ENCODE measurements around the gene RERE.

RERE gene

GRCh38 chr1:8424539-8425116, 392.8 kb downstream of the RERE start:
- peak; percentile 72 for DNase-seq (ENCODE audit: low read depth)
- H3K4me3 ChIP-seq (ENCODE audit: low read depth, low read length), result peak overlapping the region; percentile 65
- no peak for TF ChIP-seq CTCF (IDR thresholded peaks at IDR 0.05; ENCODE audit: insufficient read depth, low read depth, low read length, missing control alignments)

DNA sequence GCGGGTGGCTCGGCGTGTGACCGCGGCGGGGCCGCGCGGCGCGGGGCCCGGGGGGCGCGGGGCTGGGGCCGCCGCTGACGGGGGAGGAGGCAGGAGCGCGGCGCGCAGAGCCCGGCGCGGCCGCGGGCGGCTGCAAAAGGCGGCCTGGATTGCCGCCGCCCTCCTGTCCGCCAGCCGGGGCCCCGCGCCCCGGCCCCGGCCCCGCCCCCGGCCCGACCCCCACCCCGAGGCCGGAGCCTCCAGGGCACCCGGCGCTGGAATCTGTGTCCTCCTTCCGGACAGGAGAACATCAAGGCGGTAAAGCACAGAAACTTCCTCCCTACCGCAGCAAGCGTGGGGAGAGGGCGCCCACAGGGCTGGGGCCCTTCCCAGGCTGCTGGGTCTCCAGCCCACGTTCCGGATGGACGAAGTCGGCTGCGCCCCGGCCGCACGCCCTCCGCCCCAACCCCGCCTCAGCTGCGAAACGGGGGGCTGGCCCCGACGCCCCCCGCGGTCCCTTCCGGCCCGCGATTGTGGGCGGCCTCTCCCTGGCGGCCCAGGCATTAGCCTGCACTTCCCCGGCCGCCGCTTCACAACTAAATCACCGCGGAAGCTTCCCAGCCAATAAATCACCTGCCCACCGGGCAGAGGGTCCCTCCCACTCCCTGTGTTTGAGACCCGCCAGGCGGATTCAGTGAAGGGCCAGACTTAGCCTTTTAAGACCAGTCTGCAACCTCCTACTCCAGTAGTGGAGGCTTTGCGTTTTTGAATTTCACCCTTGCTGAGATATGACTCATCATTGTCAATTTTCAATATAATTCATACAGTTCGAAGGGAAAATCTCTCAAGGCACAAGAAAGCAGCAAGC, 393.5 kb downstream of the RERE start:
- no peak for TF ChIP-seq CTCF (IDR thresholded peaks at IDR 0.05; ENCODE audit: insufficient read depth, low read depth, low read length, missing control alignments)
- H3K4me3 ChIP-seq (ENCODE audit: low read depth, low read length), result peak overlapping the region; percentile 73
- DNase-seq (ENCODE audit: low read depth), result peak; percentile 66

- H3K4me3 ChIP-seq (ENCODE audit: low read depth, low read length), result peak overlapping the region; percentile 73
- no peak for TF ChIP-seq CTCF (IDR thresholded peaks at IDR 0.05; ENCODE audit: insufficient read depth, low read depth, low read length, missing control alignments)
- DNase-seq (ENCODE audit: low read depth), result peak; percentile 27
Measured at GRCh38 chr1:8423269-8423691, 394.2 kb downstream of the RERE start.

GRCh38 chr1:8422510-8423268, 394.8 kb downstream of the RERE start:
- peak overlapping the region; percentile 73 for H3K4me3 ChIP-seq (ENCODE audit: low read depth, low read length)
- no peak for TF ChIP-seq CTCF (IDR thresholded peaks at IDR 0.05; ENCODE audit: insufficient read depth, low read depth, low read length, missing control alignments)
- peak; percentile 9 for DNase-seq (ENCODE audit: low read depth)

DNA sequence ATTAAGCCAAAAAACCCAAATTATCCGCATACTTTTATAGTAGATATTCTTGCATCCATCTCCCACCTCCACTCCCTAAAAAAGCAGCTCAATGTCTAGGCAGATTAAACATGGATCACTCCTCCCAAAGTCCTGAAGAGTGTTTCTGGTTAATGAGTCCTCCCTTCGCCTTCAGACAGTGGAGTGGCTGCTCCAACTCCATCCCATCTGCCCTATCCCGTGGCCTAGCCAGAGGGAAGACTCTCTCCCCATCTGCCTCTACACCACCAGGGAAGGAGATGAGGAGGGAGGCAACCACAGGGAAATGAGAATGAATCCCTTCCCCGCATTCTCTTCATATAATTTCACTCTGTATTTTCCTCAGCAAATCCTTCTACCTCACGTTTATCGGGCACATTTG, 395.7 kb downstream of the RERE start:
- no peak overlapping the region for H3K4me3 ChIP-seq (ENCODE audit: low read depth, low read length)
- DNase-seq (ENCODE audit: low read depth), result no peak
- TF ChIP-seq CTCF (IDR thresholded peaks at IDR 0.05; ENCODE audit: insufficient read depth, low read depth, low read length, missing control alignments), result no peak

GRCh38 chr1:8420318-8420717, 397.1 kb downstream of the RERE start:
- DNase-seq (ENCODE audit: low read depth), result no peak
- TF ChIP-seq CTCF (IDR thresholded peaks at IDR 0.05; ENCODE audit: insufficient read depth, low read depth, low read length, missing control alignments), result no peak
- H3K4me3 ChIP-seq (ENCODE audit: low read depth, low read length), result no peak overlapping the region
